HEK293T (cell line): Measurements from ENCODE around the gene KIF13A.

ENCODE experiments used
- CTCF ChIA-PET: fragments of 350-600 bp; formaldehyde crosslinking; extraction: SDS; loops from one replicate; lab custom pipeline; 2021; ENCODE audit warnings: antibody characterized with exemption, inconsistent platforms; lab: Yijun Ruan, JAX
- POLR2A ChIA-PET: fragments of 350-600 bp; formaldehyde crosslinking; extraction: SDS; loops from one replicate; lab custom pipeline; 2020; ENCODE audit warnings: antibody characterized with exemption, inconsistent platforms; lab: Yijun Ruan, JAX
- DNase-seq: peaks from one replicate; pipeline ENCODE4 v3.0.0; 2012; ENCODE audit warnings: mixed read lengths; ENCODE audit errors: extremely low spot score
- ARNT ChIP-seq: fragments of 450-650 bp; IDR thresholded peaks from 2 replicates; pipeline ENCODE4 v1.6.1; 2017; ENCODE audit warnings: mild to moderate bottlenecking
- BHLHE40 ChIP-seq: fragments of 450-650 bp; IDR thresholded peaks from 2 replicates; pipeline ENCODE4 v1.6.1; 2016; ENCODE audit warnings: mild to moderate bottlenecking, moderate library complexity, borderline replicate concordance
- CTBP1 ChIP-seq: fragments of 450-650 bp; IDR thresholded peaks from 2 replicates; pipeline ENCODE4 v1.6.1; 2016; ENCODE audit warnings: borderline replicate concordance
- ELF4 ChIP-seq: fragments of 450-650 bp; IDR thresholded peaks from 2 replicates; pipeline ENCODE4 v1.6.1; 2017; ENCODE audit warnings: antibody characterized with exemption
- FOXA1 ChIP-seq: fragments of 450-650 bp; IDR thresholded peaks from 2 replicates; pipeline ENCODE4 v1.6.1; 2016; ENCODE audit warnings: mild to moderate bottlenecking
- FOXK2 ChIP-seq: fragments of 450-650 bp; IDR thresholded peaks from 2 replicates; pipeline ENCODE4 v1.6.1; 2016; ENCODE audit warnings: mild to moderate bottlenecking
- FOXM1 ChIP-seq: fragments of 450-650 bp; IDR thresholded peaks from 2 replicates; pipeline ENCODE4 v1.6.1; 2017; ENCODE audit warnings: mild to moderate bottlenecking, borderline replicate concordance
- HDGF ChIP-seq: fragments of 450-650 bp; IDR thresholded peaks from 2 replicates; pipeline ENCODE4 v1.6.1; 2017; ENCODE audit warnings: antibody characterized with exemption, borderline replicate concordance
- L3MBTL2 ChIP-seq: fragments of 450-650 bp; conservative IDR thresholded peaks from 2 replicates; pipeline ENCODE4 v1.6.1; 2016; ENCODE audit warnings: mild to moderate bottlenecking
- LEF1 ChIP-seq: fragments of 450-650 bp; IDR thresholded peaks from 2 replicates; pipeline ENCODE4 v1.6.1; 2017; ENCODE audit warnings: mild to moderate bottlenecking, borderline replicate concordance
- NFRKB ChIP-seq: fragments of 450-650 bp; IDR thresholded peaks from 2 replicates; pipeline ENCODE4 v1.6.1; 2016; ENCODE audit warnings: mild to moderate bottlenecking, moderate library complexity
- SP1 ChIP-seq: fragments of 450-650 bp; IDR thresholded peaks from 2 replicates; pipeline ENCODE4 v1.6.1; 2017
- SUZ12 ChIP-seq: fragments of 450-650 bp; IDR thresholded peaks from 2 replicates; pipeline ENCODE4 v1.6.1; 2016; ENCODE audit warnings: mild to moderate bottlenecking
- TARDBP ChIP-seq: fragments of 450-650 bp; IDR thresholded peaks from 2 replicates; pipeline ENCODE4 v1.6.1; 2016
- ZNF384 ChIP-seq: fragments of 450-650 bp; IDR thresholded peaks from 2 replicates; pipeline ENCODE4 v1.6.1; 2016
- TF ChIP-seq, protein P1 (sequence below): fragments of 450-650 bp; IDR thresholded peaks from 2 replicates; pipeline ENCODE4 v1.6.1; 2016

KIF13A gene

GRCh38 chr6:17932330-17932852 lies 55.0 kb downstream of the KIF13A start:
- ChIA-PET POLR2A (no interaction called here), CTCF (no interaction called here)
- TF ChIP-seq SUZ12: no peak
- TF ChIP-seq, protein P1, sequence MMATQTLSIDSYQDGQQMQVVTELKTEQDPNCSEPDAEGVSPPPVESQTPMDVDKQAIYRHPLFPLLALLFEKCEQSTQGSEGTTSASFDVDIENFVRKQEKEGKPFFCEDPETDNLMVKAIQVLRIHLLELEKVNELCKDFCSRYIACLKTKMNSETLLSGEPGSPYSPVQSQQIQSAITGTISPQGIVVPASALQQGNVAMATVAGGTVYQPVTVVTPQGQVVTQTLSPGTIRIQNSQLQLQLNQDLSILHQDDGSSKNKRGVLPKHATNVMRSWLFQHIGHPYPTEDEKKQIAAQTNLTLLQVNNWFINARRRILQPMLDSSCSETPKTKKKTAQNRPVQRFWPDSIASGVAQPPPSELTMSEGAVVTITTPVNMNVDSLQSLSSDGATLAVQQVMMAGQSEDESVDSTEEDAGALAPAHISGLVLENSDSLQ: no peak
- TF ChIP-seq BHLHE40: no peak
- TF ChIP-seq HDGF: no peak
- TF ChIP-seq LEF1: no peak
- TF ChIP-seq FOXM1: no peak
- no peak for TF ChIP-seq FOXA1
- TF ChIP-seq L3MBTL2: no peak
- no peak for TF ChIP-seq NFRKB
- no peak for TF ChIP-seq ARNT
- no peak for TF ChIP-seq TARDBP
- DNase-seq: no peak

- POLR2A ChIA-PET: no interaction called here
- DNase-seq: no peak
- no peak for TF ChIP-seq NFRKB
- TF ChIP-seq LEF1: no peak
- no peak for TF ChIP-seq TARDBP
- no peak for TF ChIP-seq ELF4
- no peak for TF ChIP-seq SUZ12
- TF ChIP-seq, protein P1: no peak
- TF ChIP-seq HDGF: no peak
- TF ChIP-seq CTBP1: no peak
- TF ChIP-seq SP1: no peak
- TF ChIP-seq FOXK2: no peak
- no peak for TF ChIP-seq ZNF384
- no peak for TF ChIP-seq ARNT
- CTCF ChIA-PET: no interaction called here
Measured at GRCh38 chr6:17931227-17931626, 56.2 kb downstream of the KIF13A start.

- POLR2A ChIA-PET: interaction anchor here (0.8 kb wide), 1 partner anchor 14 kb away, joined by 3 read pairs; no protein-coding TSS in a partner anchor
- CTCF ChIA-PET: no interaction called here
Measured at GRCh38 chr6:17930321-17930993, 57.0 kb downstream of the KIF13A start.

GRCh38 chr6:17928514-17929430 lies 58.7 kb downstream of the KIF13A start:
- ChIA-PET POLR2A (no interaction called here), CTCF (interaction anchor here (0.6 kb wide), 1 partner anchor 734 kb away, joined by 13 read pairs; no protein-coding TSS in a partner anchor)
- TF ChIP-seq HDGF (no peak), SP1 (no peak), ZNF384 (no peak)
- no peak for DNase-seq

More at GRCh38 chr6:17930321-17930993, 57.0 kb downstream of the KIF13A start:
- no peak for TF ChIP-seq ZNF384
- TF ChIP-seq L3MBTL2: no peak
- TF ChIP-seq BHLHE40: no peak
- no peak for TF ChIP-seq TARDBP
- TF ChIP-seq ARNT: no peak
- no peak for TF ChIP-seq FOXA1
- TF ChIP-seq LEF1: no peak
- TF ChIP-seq, protein P1: no peak
- TF ChIP-seq FOXM1: no peak
- DNase-seq: no peak

DNA sequence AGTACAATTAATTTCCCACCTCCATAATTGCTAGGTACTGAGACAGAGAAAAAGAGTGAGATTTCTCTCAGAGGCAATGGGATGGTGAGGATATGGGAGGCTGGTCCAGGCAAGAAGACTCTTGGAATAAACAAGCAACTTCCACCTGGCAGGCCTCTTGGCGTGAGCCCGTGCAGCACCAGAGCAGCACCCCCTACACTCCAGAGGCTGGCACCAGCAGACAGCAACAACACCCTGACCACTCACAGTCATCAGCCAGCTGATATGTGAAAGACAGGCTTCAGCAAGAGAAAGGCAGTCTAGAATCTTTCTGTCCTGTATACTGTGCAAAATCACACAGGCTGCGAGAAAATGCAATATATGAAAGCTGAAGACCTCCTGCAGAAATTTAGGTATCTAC lies 59.7 kb downstream of the KIF13A start:
- ChIA-PET POLR2A (no interaction called here), CTCF (no interaction called here)
- no peak for DNase-seq
- TF ChIP-seq TARDBP (no peak), SUZ12 (no peak)

DNA sequence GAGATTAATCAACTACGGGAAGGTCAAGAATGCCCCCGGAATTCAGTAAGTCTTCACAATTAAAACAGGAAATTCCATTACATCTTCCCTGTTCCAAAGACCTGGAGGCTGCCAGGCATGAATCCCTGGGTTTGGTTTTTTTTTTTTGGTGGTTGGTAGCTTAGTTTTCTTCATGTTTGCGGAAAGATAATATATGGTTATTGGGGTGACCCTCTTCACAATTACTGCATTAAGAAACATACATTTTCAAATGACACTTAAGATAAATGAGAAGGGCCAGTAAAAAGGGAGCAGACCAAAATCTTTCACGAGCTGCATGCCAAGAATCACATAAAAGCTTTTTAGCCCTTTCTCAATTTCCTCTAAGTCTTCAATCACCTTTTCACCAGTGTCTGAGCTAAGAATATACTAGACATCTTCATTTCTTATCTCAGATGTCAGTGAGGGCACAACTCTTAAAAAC lies 64.0 kb downstream of the KIF13A start:
- POLR2A ChIA-PET: no interaction called here
- TF ChIP-seq ELF4: no peak
- TF ChIP-seq BHLHE40: no peak
- no peak for TF ChIP-seq SP1
- TF ChIP-seq HDGF: no peak
- no peak for TF ChIP-seq ZNF384
- no peak for TF ChIP-seq FOXM1
- TF ChIP-seq FOXA1: no peak
- TF ChIP-seq NFRKB: no peak
- TF ChIP-seq FOXK2: no peak
- TF ChIP-seq LEF1: no peak
- no peak for TF ChIP-seq L3MBTL2
- TF ChIP-seq ARNT: no peak
- CTCF ChIA-PET: no interaction called here
- DNase-seq: no peak
